ENCODE results near the gene PRKCA. TPM values are rescaled to one million over a fixed set of nuclear protein-coding genes. Genes with fewer than 3 reads are reported as not detected.
"Not testable (repeated sequence)": the region's sequence is repeated elsewhere in the genome, so short reads cannot be mapped to it uniquely, and the experiment has no call there.

Gene PRKCA
- total RNA-seq, result 5.4 and 6.8 TPM in 2 replicates

DNA sequence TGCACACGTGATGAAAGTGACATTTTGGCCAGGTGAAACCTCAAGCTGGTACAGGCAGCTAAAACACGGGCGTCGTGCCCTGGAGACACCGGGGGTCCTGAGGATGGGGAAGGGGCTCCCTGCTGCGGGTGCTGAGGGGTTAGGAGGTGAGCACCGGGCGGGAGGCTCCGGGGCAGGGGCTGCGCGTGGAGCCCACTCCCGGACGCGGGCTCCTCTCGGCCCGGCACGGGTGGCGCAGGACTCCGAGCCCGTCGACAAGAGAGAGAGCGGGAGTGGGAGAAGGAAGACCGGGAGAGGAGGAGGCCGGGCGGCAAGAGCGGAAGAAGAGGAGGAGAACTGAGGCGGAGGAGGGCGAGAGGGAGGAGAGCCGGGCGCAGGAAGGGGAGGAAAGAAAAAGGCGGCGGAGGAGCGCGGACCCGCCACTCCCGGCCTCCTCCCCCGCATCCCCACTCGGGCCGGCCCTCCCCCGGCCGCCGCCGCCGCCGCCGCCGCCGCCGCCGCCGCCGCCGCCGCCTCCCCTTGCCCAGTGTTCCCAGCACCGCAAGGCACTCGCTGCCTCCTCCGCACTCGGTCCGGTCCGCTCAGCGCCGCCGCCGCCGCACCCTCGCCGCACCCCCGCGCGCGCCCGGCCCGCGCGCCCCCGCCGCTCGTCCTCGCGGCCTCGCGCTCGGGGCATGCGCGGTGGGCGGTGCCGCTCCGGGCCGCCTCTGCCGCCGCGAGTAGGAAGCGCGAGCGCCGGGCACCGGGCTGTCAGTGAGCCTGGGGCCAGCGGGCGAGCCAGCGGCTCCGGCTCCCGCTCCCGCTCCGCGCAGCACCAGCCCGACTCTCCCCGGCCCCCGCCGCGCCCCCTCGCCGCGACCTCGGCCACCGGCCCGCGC lies at the start of gene PRKCA:
Gene PRKCA (plus strand): TSS at position 750 of the 878 bp plus-strand sequence.
- DNase-seq, result peak; percentile 86

DNA sequence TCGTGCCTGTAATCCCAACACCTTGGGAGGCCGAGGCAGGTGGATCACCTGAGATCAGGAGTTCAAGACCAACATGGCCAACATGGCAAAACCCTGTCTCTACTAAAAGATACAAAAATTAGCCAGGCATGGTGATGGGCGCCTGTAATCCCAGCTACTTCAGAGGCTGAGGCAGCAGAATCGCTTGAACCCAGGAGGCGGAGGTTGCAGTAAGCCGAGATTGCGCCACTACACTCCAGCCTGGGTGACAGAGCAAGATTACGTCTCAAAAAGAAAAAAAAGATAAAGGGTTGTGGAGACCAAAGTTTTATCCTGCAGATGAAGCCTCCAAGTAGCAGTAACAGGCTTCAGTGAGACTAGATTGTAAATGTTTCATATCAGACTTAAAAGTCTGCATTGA lies 49.0 kb upstream of the PRKCA start:
- DNase-seq, result not testable (repeated sequence)

DNA sequence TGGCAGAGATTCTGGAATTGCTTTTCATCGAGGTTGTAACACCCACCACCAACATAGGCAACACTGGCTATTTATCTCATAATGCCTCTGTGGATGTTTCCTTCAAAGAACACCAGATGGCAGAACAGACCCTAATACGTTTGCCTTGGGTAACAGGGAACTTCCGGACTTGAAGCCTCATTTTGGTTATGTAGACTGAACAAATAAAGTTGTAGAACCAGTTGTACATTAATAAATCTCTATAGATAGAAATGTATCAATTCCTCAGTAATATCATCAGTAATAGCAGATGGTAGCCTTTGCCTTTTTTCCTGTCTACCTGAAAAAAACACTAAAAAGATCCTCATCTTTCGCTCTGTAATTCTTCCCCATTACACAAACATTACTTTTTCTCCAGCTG lies 47.3 kb upstream of the PRKCA start:
- DNase-seq, result peak; percentile 86

DNA sequence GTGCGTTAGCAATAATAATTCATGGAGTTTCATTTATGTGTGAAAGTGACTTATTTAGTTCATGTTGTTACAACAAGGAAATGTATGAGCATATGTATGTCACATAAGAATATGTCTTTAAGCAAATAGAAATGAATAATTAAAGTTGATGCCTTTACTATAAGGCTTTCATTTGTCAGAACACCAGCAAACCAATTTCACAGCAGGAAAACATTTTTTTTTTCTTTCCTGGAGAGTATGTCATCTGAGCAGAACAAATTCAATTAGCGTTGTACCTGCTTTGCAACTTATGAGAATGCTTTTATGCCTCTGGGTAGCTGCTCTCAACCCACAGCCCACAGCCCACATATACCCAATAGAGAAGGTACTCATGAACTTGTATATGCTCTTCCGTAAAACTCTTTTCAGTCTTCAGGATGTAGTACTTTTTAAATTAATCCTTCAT lies 46.9 kb upstream of the PRKCA start:
- no peak for DNase-seq

DNA sequence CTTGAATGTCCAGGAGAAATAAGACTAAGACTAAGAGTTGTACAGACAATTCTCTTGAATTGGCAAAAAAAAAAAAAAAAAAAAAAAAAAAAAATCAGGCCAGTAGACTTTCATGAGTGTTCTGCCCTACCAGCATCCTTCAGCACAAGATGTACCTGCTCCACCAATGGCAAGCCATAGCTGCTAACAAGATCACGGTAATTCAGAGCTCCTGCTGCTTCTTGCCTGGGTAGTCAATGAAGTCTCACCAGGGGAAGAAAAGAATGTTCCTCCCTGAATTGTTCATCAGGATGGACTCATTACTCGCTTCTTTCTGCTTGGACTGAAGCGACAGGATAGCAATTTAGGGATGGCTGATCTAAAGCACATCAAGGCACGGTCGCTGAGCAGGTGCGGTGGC lies 42.1 kb upstream of the PRKCA start:
- no peak for DNase-seq

DNA sequence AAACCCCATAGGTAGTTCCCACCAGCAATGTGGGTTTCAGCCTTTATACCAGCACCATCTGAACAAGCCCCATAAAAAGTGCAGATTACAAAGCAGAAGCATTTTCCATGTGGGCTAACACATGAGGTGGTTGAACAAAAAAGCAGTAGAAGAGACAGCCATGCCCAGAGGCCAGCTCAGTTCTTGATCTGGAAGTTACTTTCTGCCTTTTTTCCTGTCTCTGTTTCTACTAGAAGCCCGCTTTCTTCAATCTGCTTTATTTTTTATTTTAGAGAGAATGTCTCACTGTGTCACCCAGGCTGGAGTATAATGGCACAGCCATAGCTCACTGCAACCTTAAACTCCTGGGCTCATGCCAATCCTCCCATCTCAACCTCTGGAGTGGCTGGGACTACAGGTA lies 41.7 kb upstream of the PRKCA start:
- no peak for DNase-seq

DNA sequence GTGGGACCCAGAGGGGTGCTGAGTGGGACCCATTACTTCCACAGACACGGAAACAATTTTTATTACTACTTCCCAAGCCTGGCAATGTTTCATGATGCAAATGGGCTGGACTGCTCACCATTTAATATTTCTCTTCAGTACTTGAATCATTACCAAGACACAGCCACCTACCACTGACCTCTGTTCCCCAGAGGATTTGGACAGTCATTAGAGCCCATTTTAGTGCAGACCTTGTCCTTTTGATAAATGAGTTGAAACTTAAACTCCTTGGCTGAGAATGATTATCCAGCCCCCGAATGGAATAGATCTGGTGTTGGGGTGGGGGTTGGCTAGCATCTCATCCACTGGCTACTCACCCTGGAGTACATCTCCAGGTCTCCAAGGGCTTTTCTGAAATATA lies 39.6 kb upstream of the PRKCA start:
- DNase-seq, result no peak

DNA sequence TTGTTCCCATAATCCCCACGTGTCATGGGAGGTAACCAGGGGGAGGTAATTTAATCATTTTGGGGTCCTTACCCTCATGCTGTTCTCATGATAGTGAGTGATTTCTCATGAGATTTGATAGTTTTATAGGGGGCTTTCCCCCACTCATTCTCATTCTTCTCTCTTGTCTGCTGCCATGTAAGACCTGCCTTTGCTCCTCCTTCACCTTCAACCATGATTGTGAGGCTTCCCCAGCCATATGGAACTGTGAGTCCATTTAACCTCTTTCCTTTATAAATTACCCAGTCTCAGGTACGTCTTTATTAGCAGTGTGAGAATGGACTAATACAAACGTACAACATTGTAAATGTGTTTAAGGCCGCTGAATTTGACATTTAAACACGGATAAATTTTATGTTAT lies 37.7 kb upstream of the PRKCA start:
- no peak for DNase-seq

DNA sequence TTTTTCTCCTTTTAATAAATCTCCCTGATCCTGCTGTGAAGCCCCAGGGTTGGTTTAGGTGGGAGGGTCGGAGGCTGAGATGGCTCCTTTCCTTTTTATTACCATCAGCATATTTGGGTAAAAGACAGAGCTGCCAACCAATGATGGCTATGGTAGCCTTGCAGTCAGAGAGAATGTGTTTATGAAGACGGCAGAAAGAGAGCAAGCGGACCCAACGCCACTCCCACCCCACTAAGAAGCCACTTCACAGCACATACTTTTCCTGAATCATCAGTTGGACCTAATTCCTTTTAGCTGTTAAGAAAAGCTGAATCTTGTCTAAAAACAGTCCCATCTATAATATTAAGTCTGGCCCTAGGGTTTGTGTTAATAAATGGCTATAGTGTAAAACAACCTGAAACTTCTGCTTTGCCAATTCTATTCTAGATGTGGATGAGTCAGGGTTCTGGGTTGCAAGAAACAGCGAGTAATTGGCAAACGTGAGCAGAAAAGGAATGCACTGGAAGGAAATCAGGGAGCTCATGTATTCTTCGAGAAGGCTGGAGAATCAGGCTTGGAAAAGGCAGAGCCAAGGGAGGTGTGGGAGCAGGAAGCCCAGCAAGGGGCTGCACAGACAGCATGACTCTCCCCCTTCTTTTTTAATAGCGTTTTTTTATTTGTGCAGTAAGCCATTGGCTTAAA lies 34.0 kb upstream of the PRKCA start:
- DNase-seq, result peak; percentile 40

DNA sequence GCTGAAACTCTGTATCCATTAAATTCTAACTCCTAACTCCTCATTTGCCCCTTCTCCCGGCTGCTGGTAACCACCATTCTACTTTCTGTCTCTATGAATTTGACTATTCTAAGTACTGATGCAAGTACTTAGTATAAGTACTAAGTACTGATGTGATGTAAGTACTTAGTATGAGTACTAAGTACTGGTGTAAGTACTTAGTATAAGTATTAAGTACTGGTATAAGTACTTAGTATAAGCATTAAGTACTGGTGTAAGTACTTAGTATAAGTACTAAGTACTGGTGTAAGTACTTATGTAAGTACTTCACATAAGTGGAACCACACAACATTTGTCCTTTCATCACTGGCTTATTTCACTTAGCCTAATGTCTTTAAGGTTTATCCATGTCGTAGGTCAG lies 32.3 kb upstream of the PRKCA start:
- no peak for DNase-seq

DNA sequence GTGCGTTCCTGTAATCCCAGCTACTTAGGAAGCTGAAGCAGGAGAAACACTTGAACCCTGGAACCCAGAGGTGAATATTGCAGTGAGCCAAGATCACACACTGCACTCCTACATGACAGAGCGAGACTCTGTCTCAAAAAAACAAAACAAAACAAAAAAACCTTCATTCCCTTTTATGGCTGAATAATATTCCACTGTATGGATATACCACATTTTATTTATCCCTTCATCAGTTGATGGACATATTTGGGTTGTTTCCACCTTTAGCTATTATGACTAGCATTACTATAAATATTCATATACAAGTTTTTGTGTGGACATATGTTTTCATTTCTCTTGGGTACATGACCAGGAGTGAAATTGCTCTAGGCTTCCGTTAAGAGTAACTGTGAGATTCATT lies 30.9 kb upstream of the PRKCA start:
- no peak for DNase-seq

DNA sequence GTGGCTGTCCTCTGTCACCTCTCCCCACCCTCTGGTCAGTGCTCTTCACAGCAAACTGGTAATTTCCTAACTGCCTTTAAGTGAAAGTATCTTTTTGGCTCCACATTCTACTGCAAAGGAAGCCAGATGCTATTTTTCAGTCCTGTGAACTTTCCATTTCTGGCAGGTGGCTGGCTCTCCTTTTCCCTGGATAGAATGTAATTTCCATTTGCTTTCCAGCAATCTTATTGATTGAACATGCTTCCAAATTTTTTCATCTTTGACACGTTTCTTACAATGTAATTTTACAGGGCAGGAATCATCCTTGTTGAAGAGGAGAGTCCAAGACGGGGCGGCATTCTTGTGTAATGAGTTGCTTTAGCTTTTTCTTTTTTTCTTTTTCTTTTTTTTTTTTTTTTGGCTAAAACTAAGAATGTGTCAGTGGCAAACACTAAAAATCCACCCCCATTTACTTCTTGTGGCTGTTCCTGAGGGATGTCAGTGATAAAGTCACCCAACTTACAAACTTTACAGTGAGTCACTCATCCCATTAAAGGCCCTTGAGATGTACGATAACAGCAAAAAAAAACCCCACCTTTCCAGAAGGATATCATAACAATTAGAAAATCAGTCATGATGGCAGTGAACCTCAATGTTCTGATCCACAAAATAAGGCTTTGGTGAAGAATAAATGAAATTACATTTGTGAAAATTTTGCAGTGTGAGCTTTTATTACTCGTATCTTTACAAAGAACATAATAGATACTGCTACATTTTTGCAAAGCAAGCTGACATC lies 29.4 kb upstream of the PRKCA start:
- DNase-seq, result peak; percentile 54

DNA sequence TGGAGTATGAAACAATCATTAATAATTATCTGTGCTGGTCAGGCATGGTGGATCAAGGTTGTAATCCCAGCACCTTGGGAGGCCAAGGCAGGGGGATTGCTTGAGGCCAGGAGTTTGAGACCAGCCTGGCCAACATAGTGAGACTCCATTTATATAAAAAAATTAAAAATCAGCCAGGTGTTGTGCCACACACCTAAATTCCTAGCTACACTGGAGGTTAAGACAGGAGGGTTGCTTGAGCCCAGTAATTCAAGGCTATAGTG lies 28.9 kb upstream of the PRKCA start:
- DNase-seq, result no peak

DNA sequence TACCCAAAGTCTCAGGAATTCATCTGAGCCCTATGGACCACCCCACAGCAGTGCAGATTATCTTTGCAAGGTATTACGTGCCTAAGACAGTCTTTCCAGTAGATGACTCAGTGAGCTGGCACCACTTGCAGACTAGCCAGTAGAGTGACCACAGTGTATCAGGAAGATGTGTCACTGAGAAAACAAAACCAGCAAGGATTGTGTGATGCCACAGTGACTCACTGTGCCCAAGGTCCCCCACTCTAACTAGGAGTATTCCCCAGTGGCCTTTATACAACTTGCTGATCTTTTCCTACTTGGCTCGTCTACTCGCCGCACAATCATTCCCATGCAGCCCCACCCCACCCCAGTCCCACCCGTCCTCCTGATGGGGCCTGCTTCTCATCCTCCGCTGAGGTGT lies 26.8 kb upstream of the PRKCA start:
- peak; percentile 91 for DNase-seq

DNA sequence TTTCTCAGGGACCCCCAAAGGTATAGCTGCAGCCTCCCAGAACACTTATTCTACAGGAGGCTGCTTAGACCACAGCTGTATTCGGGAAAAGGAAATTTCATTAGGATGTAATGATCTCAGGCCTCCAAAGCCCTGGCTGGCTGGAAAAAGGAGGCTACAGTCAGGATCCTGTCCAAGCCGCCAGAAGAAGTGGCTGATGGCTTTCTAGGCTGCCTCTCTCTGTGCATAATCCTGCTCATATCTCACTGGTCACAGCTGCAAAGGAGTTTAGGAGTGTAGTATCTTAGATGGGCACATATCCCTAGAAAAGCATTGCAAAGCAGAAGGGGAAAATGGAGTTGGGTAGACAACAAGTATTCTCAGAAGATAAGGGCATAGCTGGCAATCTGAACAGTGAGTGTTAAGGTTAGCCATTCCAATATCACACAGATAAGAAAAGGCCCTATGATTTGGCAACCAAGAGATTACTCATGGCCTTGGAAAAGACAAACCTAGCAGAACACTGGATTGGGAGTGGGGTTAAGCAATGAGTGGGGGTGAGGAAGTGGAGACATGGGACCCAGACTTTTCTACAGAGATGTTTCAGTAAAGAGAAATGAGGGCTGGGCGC lies 26.0 kb upstream of the PRKCA start:
- DNase-seq, result peak; percentile 20

DNA sequence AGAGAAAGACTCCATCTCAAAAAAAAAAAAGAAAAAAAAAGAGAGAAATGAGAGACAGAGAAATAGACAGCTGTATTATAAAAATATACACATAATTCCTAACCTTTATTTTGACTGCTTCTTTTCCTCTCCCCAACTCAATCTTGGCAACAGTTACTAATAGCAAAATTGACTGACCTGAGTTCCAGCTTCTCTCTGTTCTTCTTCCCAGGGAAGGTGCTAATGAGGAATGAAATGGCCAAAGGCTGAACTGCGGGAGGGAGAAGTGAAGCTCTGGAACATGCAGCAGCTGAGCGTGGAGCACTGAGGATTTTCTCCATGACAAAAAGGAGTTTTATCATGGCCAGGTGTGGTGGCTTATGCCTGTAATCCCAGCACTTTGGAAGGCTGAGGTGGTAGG lies 25.2 kb upstream of the PRKCA start:
- no peak for DNase-seq

DNA sequence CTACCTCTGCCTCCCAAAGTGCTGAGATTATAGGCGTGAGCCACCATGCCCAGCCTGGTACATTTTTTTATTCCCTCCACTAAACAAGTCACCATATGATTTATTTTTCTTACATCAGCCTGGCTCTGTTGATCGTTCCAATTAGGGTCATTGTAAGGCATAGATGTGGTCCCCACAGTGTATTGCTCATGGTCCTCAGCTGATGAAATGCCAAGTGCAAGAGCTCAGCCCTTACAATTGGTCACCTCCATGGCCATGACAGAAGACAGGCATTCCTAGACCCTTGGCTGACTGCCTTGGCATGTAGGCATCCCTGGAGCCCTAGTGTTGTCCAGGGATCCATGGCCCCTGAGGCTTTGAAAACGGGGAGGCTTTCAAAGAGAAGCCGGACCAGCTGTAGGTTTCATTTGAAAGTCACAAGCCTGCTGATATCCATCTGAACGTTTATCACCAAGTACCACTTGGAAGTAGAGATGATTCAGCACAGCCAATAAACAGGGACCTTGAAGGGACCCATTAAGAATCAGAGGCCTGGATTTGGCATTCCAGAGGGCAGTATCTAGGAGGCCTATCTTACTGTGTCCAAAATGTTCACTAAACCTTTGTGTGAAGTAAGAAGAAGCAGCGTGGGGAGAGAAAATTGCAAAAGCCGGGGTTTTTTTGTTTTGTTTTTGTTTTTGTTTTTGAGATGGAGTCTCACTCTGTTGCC lies 20.6 kb upstream of the PRKCA start:
- no peak for DNase-seq

DNA sequence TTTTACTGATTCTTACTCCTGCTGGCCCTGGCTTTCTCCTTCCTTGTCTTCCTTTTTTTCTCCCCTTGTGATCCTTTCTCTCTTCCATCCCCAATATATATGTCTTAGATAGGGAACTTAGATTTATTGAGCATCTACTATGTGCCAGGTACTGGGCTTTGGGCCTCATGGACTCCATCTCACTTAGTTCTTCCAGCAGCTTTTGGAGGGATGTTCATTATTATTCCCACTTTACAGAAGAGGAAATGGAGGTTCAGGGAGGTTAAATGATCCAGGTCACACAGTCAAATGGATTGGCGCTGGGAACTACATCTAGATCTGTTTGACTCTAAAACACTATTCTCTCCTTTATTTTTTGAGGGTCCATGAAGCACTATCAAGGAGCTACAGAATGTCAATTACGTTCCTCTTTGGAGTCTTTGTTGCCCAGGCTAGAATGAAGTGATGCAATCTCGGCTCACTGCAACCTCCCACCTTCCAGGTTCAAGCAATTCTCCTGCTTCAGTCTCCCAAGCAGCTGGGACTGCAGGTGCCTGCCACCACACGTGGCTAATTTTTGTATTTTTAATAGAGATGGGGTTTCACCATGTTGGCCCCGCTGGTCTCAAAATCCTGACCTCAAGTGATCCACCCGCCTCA lies 19.0 kb upstream of the PRKCA start:
- DNase-seq, result no peak

DNA sequence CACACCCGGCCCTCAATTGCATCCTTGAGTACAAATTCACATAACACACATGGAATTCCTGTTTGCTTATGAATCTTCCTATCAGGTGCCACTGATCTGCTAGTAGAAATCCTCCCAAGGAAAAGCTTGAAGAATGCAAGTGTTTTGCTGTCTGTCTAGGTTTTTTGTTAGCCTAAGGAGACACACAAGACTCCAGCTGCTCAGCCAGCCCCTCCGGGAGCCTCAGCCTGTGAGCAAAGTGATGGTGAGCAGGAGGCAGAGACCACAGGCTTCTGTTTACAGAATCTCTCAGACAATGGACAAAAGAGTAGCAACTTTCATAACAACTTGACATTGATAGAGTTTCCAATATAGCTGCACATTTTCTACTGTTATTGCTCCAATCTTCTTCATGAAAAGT lies 18.4 kb upstream of the PRKCA start:
- DNase-seq, result no peak

DNA sequence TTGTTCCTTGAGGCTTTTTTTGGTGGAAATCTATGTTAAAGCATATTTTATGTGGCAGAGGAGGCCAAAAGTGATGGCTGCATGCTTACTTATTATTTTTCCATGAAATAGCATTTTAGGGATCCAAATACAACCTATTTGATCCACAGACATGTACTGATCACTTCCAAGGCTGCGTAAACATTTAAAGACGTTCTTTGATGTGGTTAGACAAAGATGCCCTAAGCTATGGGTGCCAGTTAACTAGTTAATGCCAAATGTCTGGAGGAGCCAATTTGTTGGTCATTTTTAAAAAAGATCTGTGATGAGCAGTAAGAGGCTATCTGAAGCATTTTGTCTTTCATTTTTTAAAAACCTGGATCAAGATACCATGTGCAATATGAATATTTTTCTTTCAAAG lies 17.3 kb upstream of the PRKCA start:
- no peak for DNase-seq

DNA sequence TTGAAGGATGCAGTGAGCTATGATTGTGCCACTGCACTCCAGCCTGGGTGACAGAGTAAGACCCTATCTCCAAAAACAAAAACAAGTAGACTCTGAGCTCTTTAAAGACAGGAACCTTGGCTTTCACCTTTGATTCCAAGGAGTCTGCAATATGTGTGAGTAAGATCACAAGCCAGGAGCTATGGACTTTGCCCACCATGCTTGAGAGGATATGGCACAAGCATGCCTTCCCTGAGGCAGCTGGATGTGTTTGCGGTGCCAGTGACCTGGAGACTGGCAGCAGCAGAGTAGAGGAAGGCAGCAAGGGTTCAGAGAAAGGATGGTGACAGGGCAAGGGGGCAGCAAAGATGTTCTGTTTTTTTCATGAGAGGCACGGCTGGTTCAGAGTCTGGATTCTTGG lies 14.5 kb upstream of the PRKCA start:
- DNase-seq, result no peak

DNA sequence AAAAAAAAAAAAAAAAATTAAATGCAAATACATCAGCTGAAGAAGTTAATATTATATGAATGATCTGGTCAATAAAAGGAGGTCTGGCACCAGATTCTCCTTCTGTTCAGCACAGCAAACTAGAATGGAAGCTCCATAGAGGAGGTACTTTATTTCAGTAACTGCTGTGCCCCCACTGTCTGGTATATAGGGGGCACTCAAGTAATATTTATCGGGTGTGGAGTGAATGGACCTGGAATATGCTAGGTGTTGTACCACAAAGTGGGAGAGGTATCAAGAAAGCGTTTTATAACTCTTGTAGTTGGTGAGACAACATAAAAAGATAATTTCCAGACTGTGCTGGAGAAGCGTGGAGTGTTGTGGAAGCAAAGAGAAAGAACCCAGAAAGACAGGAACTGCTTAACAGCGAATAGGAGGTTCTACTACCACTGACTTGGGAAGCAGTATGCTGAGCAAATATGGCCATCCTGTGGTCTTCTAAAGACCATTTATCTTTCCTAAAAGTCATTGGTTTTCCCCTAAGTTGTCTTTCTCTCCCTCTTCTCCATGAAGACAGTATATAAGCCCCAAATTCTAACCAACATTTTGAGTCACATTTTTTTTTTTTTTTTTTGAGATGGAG lies 12.2 kb upstream of the PRKCA start:
- DNase-seq, result peak; percentile 45
